Neural cell (in vitro differentiated cells): ENCODE results near the gene C1orf210. TPM values are rescaled to one million over a fixed set of nuclear protein-coding genes. Genes with fewer than 3 reads are reported as not detected.

Experiments
- H2AFZ ChIP-seq: fragments of 200-600, 300-800 bp; sonication (generic), shearing (Covaris generic); 2 replicates; pipeline ENCODE4 v1.6.0; 2014; ENCODE audit warnings: low read depth, mild to moderate bottlenecking, antibody characterized with exemption, low read length, moderate library complexity
- H3F3A ChIP-seq: fragments of 200-600 bp; shearing (Covaris generic); 2 replicates; pipeline ENCODE4 v1.6.1; 2016; ENCODE audit warnings: mild to moderate bottlenecking, moderate library complexity, mixed read lengths, antibody characterized with exemption, low read length; ENCODE audit not compliant: insufficient read depth, poor library complexity, severe bottlenecking
- H3K27ac ChIP-seq: fragments of 200-600, 300-800 bp; sonication (generic), shearing (Covaris generic); 2 replicates; pipeline ENCODE4 v1.5.1; 2014; ENCODE audit warnings: mild to moderate bottlenecking, low read length, moderate library complexity
- H3K27me3 ChIP-seq: fragments of 300-800, 200-600 bp; sonication (generic), shearing (Covaris generic); 2 replicates; pipeline ENCODE4 v1.6.0; 2014; ENCODE audit warnings: mild to moderate bottlenecking, low read depth, low read length, moderate library complexity; ENCODE audit not compliant: insufficient read depth
- H3K36me3 ChIP-seq: fragments of 300-800, 200-600 bp; sonication (generic), shearing (Covaris generic); 2 replicates; pipeline ENCODE4 v1.5.1; 2014; ENCODE audit warnings: mild to moderate bottlenecking, antibody characterized with exemption, low read length, moderate library complexity; ENCODE audit not compliant: insufficient read depth
- H3K4me2 ChIP-seq: fragments of 300-800, 200-600 bp; sonication (generic), shearing (Covaris generic); 2 replicates; pipeline ENCODE4 v1.6.0; 2014; ENCODE audit warnings: mild to moderate bottlenecking, low read length
- H3K4me3 ChIP-seq: fragments of 300-800, 200-600 bp; sonication (generic), shearing (Covaris generic); 2 replicates; pipeline ENCODE4 v1.5.1; 2014; ENCODE audit warnings: mild to moderate bottlenecking, low read length, moderate library complexity
- H3K79me2 ChIP-seq: fragments of 200-600 bp; shearing (Covaris generic); replicated peaks from 2 replicates; pipeline ENCODE4 v1.6.0; 2014; ENCODE audit warnings: mild to moderate bottlenecking, low read length, moderate library complexity; ENCODE audit not compliant: insufficient read depth
- H3K9ac ChIP-seq: fragments of 300-800, 200-600 bp; sonication (generic), shearing (Covaris generic); 2 replicates; pipeline ENCODE4 v1.6.1; 2016; ENCODE audit warnings: mild to moderate bottlenecking, low read length, mixed read lengths
- H3K9me2 ChIP-seq: fragments of 200-600 bp; shearing (Covaris generic); 2 replicates; pipeline ENCODE4 v1.6.1; 2016; ENCODE audit warnings: mild to moderate bottlenecking, low read length, mixed read lengths; ENCODE audit not compliant: insufficient read depth
- H3K9me3 ChIP-seq: fragments of 200-600, 300-800 bp; sonication (generic), shearing (Covaris generic); 2 replicates; pipeline ENCODE4 v1.6.1; 2016; ENCODE audit warnings: mild to moderate bottlenecking, mixed run types, low read length, moderate library complexity, mixed read lengths
- H4K20me1 ChIP-seq: fragments of 200-600 bp; shearing (Covaris generic); 2 replicates; pipeline ENCODE4 v1.6.1; 2016; ENCODE audit warnings: mild to moderate bottlenecking, mixed run types; ENCODE audit not compliant: insufficient read depth
- CTCF ChIP-seq: fragments of 450-650 bp; IDR thresholded peaks from 2 replicates; pipeline ENCODE4 v1.5.1; 2014; ENCODE audit warnings: antibody characterized with exemption, mild to moderate bottlenecking, moderate library complexity; ENCODE audit not compliant: poor library complexity, severe bottlenecking
- EP300 ChIP-seq: fragments of 450-650 bp; conservative IDR thresholded peaks from 2 replicates; pipeline ENCODE4 v1.6.1; 2014; ENCODE audit warnings: antibody characterized with exemption, mild to moderate bottlenecking, moderate library complexity; ENCODE audit not compliant: poor library complexity, severe bottlenecking
- EZH2 ChIP-seq: fragments of 200-600, 300-800 bp; shearing (Covaris generic), sonication (generic); IDR thresholded peaks from 2 replicates; pipeline ENCODE4 v1.6.1; 2014; ENCODE audit warnings: antibody characterized with exemption, low read length, borderline replicate concordance, mild to moderate bottlenecking; ENCODE audit not compliant: insufficient read depth, poor library complexity, severe bottlenecking
- MXI1 ChIP-seq: fragments of 450-650 bp; conservative IDR thresholded peaks from 2 replicates; pipeline ENCODE4 v1.6.1; 2014; ENCODE audit warnings: antibody characterized with exemption, mild to moderate bottlenecking; ENCODE audit not compliant: poor library complexity, severe bottlenecking
- POLR2AphosphoS5 ChIP-seq: IDR thresholded peaks from 2 replicates; pipeline ENCODE4 v1.6.1; 2012
- RAD21 ChIP-seq: fragments of 450-650 bp; conservative IDR thresholded peaks from 2 replicates; pipeline ENCODE4 v1.6.1; 2014; ENCODE audit warnings: antibody characterized with exemption, mild to moderate bottlenecking, moderate library complexity
- SMC3 ChIP-seq: fragments of 450-650 bp; conservative IDR thresholded peaks from 2 replicates; pipeline ENCODE4 v1.6.1; 2014; ENCODE audit warnings: antibody characterized with exemption, mild to moderate bottlenecking, moderate library complexity; ENCODE audit not compliant: poor library complexity
- TAF1 ChIP-seq: IDR thresholded peaks from 2 replicates; pipeline ENCODE4 v1.6.1; 2012; ENCODE audit warnings: low read depth
- polyA plus RNA-seq: library from polyadenylated mRNA; depleted of rRNA; stranded (reverse); fragments of >200 nt; gene quantifications from 2 replicates; pipeline ENCODE4 v1.2.3, GENCODE V29; 2014
- TF ChIP-seq, protein P1 (sequence below): IDR thresholded peaks from 2 replicates; pipeline ENCODE4 v1.6.1; 2012; ENCODE audit warnings: borderline replicate concordance

C1orf210 gene
- polyA plus RNA-seq, 1 donor from 2014 or later = not detected

- no peak overlapping the region for H3K4me2 ChIP-seq
- no peak overlapping the region for H3K9ac ChIP-seq
- no peak overlapping the region for H3K4me3 ChIP-seq
- H3K36me3 ChIP-seq = no peaks in the 10 kb centered on the region
- no peaks in the 10 kb centered on the region for H3K9me3 ChIP-seq
- no peaks in the 10 kb centered on the region for H3K79me2 ChIP-seq
- no peaks in the 10 kb centered on the region for H3F3A ChIP-seq
- no peaks in the 10 kb centered on the region for H4K20me1 ChIP-seq
- no peaks in the 10 kb centered on the region for H3K27me3 ChIP-seq
- TF ChIP-seq CTCF (no peak), TAF1 (no peak), EP300 (no peak), SMC3 (no peak), MXI1 (no peak), RAD21 (no peak), POLR2AphosphoS5 (no peak), EZH2 (no peak)
- TF ChIP-seq, protein P1, sequence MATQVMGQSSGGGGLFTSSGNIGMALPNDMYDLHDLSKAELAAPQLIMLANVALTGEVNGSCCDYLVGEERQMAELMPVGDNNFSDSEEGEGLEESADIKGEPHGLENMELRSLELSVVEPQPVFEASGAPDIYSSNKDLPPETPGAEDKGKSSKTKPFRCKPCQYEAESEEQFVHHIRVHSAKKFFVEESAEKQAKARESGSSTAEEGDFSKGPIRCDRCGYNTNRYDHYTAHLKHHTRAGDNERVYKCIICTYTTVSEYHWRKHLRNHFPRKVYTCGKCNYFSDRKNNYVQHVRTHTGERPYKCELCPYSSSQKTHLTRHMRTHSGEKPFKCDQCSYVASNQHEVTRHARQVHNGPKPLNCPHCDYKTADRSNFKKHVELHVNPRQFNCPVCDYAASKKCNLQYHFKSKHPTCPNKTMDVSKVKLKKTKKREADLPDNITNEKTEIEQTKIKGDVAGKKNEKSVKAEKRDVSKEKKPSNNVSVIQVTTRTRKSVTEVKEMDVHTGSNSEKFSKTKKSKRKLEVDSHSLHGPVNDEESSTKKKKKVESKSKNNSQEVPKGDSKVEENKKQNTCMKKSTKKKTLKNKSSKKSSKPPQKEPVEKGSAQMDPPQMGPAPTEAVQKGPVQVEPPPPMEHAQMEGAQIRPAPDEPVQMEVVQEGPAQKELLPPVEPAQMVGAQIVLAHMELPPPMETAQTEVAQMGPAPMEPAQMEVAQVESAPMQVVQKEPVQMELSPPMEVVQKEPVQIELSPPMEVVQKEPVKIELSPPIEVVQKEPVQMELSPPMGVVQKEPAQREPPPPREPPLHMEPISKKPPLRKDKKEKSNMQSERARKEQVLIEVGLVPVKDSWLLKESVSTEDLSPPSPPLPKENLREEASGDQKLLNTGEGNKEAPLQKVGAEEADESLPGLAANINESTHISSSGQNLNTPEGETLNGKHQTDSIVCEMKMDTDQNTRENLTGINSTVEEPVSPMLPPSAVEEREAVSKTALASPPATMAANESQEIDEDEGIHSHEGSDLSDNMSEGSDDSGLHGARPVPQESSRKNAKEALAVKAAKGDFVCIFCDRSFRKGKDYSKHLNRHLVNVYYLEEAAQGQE = no peak
- no peaks in the 10 kb centered on the region for H3K9me2 ChIP-seq
- H3K27ac ChIP-seq = no peak overlapping the region
- H2AFZ ChIP-seq = no peak overlapping the region
These were observed 9.4 kb downstream of the C1orf210 start for GRCh38 chr1:43275826-43276620.

GRCh38 chr1:43274804-43275180 is 10.6 kb downstream of the C1orf210 start:
- no peaks in the 10 kb centered on the region for H3K36me3 ChIP-seq
- H3K4me2 ChIP-seq = no peak overlapping the region
- no peak overlapping the region for H2AFZ ChIP-seq
- no peaks in the 10 kb centered on the region for H3K9me3 ChIP-seq
- TF ChIP-seq SMC3 (no peak), MXI1 (no peak), TAF1 (no peak), EP300 (no peak), EZH2 (no peak), CTCF (no peak), RAD21 (no peak), POLR2AphosphoS5 (no peak)
- TF ChIP-seq, protein P1 = no peak
- H3K27ac ChIP-seq = no peak overlapping the region
- no peaks in the 10 kb centered on the region for H3K9me2 ChIP-seq
- H3K27me3 ChIP-seq = no peaks in the 10 kb centered on the region
- no peaks in the 10 kb centered on the region for H4K20me1 ChIP-seq
- no peak overlapping the region for H3K9ac ChIP-seq
- H3K79me2 ChIP-seq = no peaks in the 10 kb centered on the region
- no peak overlapping the region for H3K4me3 ChIP-seq
- no peaks in the 10 kb centered on the region for H3F3A ChIP-seq
